ENCODE data around the gene ZNF695.
"Not testable (repeated sequence)": the region's sequence is repeated elsewhere in the genome, so short reads cannot be mapped to it uniquely, and the experiment has no call there.

ZNF695 gene

GRCh38 chr1:247047260-247047659 lies 39.4 kb upstream of the ZNF695 start:
- Histone ChIP-seq H3K4me1 (no peaks in the 10 kb centered on the region), H3K27me3 (ENCODE audit: control insufficient read depth, insufficient read depth, low read length) (no peaks in the 10 kb centered on the region), H3K36me3 (ENCODE audit: control insufficient read depth, insufficient read depth, low read length) (peaks cover 3% of the 10 kb centered on the region), H3K79me2 (no peaks in the 10 kb centered on the region), H3K4me3 (ENCODE audit: low read depth, low read length) (no peak overlapping the region), H3K27ac (no peak overlapping the region), H3K9me3 (ENCODE audit: control insufficient read depth, low read length) (no peaks in the 10 kb centered on the region), H3K9ac (no peak overlapping the region), H2AFZ (no peak overlapping the region), H3K4me2 (ENCODE audit: low read length) (no peak overlapping the region)
- TF ChIP-seq CTCF (IDR thresholded peaks at IDR 0.05) = no peak

GRCh38 chr1:247043406-247043805 lies 35.5 kb upstream of the ZNF695 start:
- Histone ChIP-seq H2AFZ (no peak overlapping the region), H3K27me3 (ENCODE audit: control insufficient read depth, insufficient read depth, low read length) (no peaks in the 10 kb centered on the region), H3K9ac (no peak overlapping the region), H3K27ac (no peak overlapping the region), H3K4me2 (ENCODE audit: low read length) (no peak overlapping the region), H3K36me3 (ENCODE audit: control insufficient read depth, insufficient read depth, low read length) (peaks cover 3% of the 10 kb centered on the region), H3K9me3 (ENCODE audit: control insufficient read depth, low read length) (no peaks in the 10 kb centered on the region), H3K4me3 (ENCODE audit: low read depth, low read length) (no peak overlapping the region), H3K79me2 (no peaks in the 10 kb centered on the region), H3K4me1 (no peaks in the 10 kb centered on the region)
- no peak for TF ChIP-seq CTCF (IDR thresholded peaks at IDR 0.05)

GRCh38 chr1:247037511-247038320 lies 29.9 kb upstream of the ZNF695 start:
- peaks cover 4% of the 10 kb centered on the region for H3K36me3 ChIP-seq (ENCODE audit: control insufficient read depth, insufficient read depth, low read length)
- H3K79me2 ChIP-seq = no peaks in the 10 kb centered on the region
- H3K4me3 ChIP-seq (ENCODE audit: low read depth, low read length) = no peak overlapping the region
- no peak overlapping the region for H3K9ac ChIP-seq
- peaks cover 9% of the 10 kb centered on the region for H3K9me3 ChIP-seq (ENCODE audit: control insufficient read depth, low read length)
- H3K4me1 ChIP-seq = no peaks in the 10 kb centered on the region
- H3K27me3 ChIP-seq (ENCODE audit: control insufficient read depth, insufficient read depth, low read length) = no peaks in the 10 kb centered on the region
- no peak overlapping the region for H2AFZ ChIP-seq
- TF ChIP-seq CTCF (IDR thresholded peaks at IDR 0.05) = no peak
- no peak overlapping the region for H3K27ac ChIP-seq
- no peak overlapping the region for H3K4me2 ChIP-seq (ENCODE audit: low read length)

- H3K9me3 ChIP-seq (ENCODE audit: control insufficient read depth, low read length); H3K79me2 ChIP-seq; H3K4me2 ChIP-seq (ENCODE audit: low read length); H3K27me3 ChIP-seq (ENCODE audit: control insufficient read depth, insufficient read depth, low read length); H3K4me3 ChIP-seq (ENCODE audit: low read depth, low read length); H3K9ac ChIP-seq; H2AFZ ChIP-seq; H3K27ac ChIP-seq; H3K36me3 ChIP-seq (ENCODE audit: control insufficient read depth, insufficient read depth, low read length); H3K4me1 ChIP-seq: not testable (repeated sequence)
Observed at GRCh38 chr1:247032306-247032705, 24.4 kb upstream of the ZNF695 start.

GRCh38 chr1:247024658-247025057 lies 16.8 kb upstream of the ZNF695 start:
- H3K4me2 ChIP-seq (ENCODE audit: low read length); H3K27ac ChIP-seq; H3K27me3 ChIP-seq (ENCODE audit: control insufficient read depth, insufficient read depth, low read length); H3K9me3 ChIP-seq (ENCODE audit: control insufficient read depth, low read length); H3K4me1 ChIP-seq; H2AFZ ChIP-seq; H3K79me2 ChIP-seq; H3K36me3 ChIP-seq (ENCODE audit: control insufficient read depth, insufficient read depth, low read length); H3K9ac ChIP-seq; H3K4me3 ChIP-seq (ENCODE audit: low read depth, low read length): not testable (repeated sequence)

GRCh38 chr1:247013391-247013790 lies 5.5 kb upstream of the ZNF695 start:
- TF ChIP-seq CTCF (IDR thresholded peaks at IDR 0.05) = no peak
- H3K4me1 ChIP-seq = no peaks in the 10 kb centered on the region
- H3K9me3 ChIP-seq (ENCODE audit: control insufficient read depth, low read length) = peaks cover 4% of the 10 kb centered on the region
- no peak overlapping the region for H3K27ac ChIP-seq
- no peaks in the 10 kb centered on the region for H3K27me3 ChIP-seq (ENCODE audit: control insufficient read depth, insufficient read depth, low read length)
- H3K36me3 ChIP-seq (ENCODE audit: control insufficient read depth, insufficient read depth, low read length) = no peaks in the 10 kb centered on the region
- no peak overlapping the region for H3K4me3 ChIP-seq (ENCODE audit: low read depth, low read length)
- no peak overlapping the region for H2AFZ ChIP-seq
- H3K79me2 ChIP-seq = no peaks in the 10 kb centered on the region
- no peak overlapping the region for H3K9ac ChIP-seq
- H3K4me2 ChIP-seq (ENCODE audit: low read length) = no peak overlapping the region
